GM12878 (cell line): ENCODE results near the gene GTPBP1. TPM values are rescaled to one million over a fixed set of nuclear protein-coding genes. Genes with fewer than 3 reads are reported as not detected.

Experiments used
- ATAC-seq: fragments of 200-7000 bp; cut with Tn5 transposase; 3 replicates; pipeline ENCODE4 v1.9.1; 2020; ENCODE audit warnings: mild to moderate bottlenecking, moderate library complexity
- BruUV-seq: library from RNA; stranded (reverse); fragments of 400-500 nt; replicated peaks from 2 replicates; lab custom pipeline; 2021; lab: Mats Ljungman, UMichigan
- CTCF ChIA-PET: fragments of 300-600 bp; sonication (Branson Sonifier 250); formaldehyde crosslinking; extraction: SDS; loops from one replicate; lab custom pipeline; 2021; ENCODE audit warnings: inconsistent platforms; lab: Yijun Ruan, JAX
- POLR2A ChIA-PET: fragments of 350-600 bp; formaldehyde crosslinking; extraction: SDS; loops from one replicate; lab custom pipeline; 2021; ENCODE audit warnings: inconsistent platforms; lab: Charles Lee
- RAD21 ChIA-PET: fragments of 300-600 bp; sonication (Branson Sonifier 250); formaldehyde crosslinking; loops from one replicate; lab custom pipeline; 2023; ENCODE audit warnings: antibody characterized with exemption; ENCODE audit not compliant: unreplicated experiment; lab: Charles Lee
- SMC1A ChIA-PET: fragments of 300-600 bp; sonication (Branson Sonifier 250); formaldehyde crosslinking; loops from one replicate; lab custom pipeline; 2023; ENCODE audit not compliant: unreplicated experiment, uncharacterized antibody; lab: Charles Lee
- DNase-seq: peaks from one replicate; pipeline ENCODE4 v3.0.0-alpha.2; 2011; ENCODE audit warnings: low read depth, low spot score
- FAIRE-seq: peaks from 3 replicates; lab custom pipeline; 2011; peaks lifted over from hg19 to GRCh38; lab: Jason Lieb, UNC
- H2AFZ ChIP-seq: 2 replicates; pipeline ENCODE4 v1.6.0; 2011; ENCODE audit warnings: low read depth, low read length, control low read depth; ENCODE audit not compliant: control insufficient read depth
- H3K27ac ChIP-seq: 2 replicates; pipeline ENCODE4 v1.5.1; 2011; ENCODE audit warnings: control low read depth; ENCODE audit not compliant: control insufficient read depth, insufficient read depth
- H3K27me3 ChIP-seq, 2 experiments: replicated peaks in 1 of 2; 2 replicates each; pipeline versions ENCODE4 v1.6.0 to v1.6.1; 2011; ENCODE audit warnings: low read length in 1 of 2; ENCODE audit not compliant: control insufficient read depth in 2 of 2, insufficient read depth in 2 of 2
- H3K36me3 ChIP-seq, 2 experiments: 2 replicates each; pipeline ENCODE4 v1.5.1; 2011; ENCODE audit warnings: low read length in 1 of 2; ENCODE audit not compliant: control insufficient read depth in 2 of 2, insufficient read depth in 2 of 2
- H3K4me1 ChIP-seq: 2 replicates; pipeline ENCODE4 v1.6.1; 2011; ENCODE audit warnings: mild to moderate bottlenecking, low read length, moderate library complexity, mixed read lengths; ENCODE audit not compliant: control insufficient read depth, insufficient read depth
- H3K4me2 ChIP-seq: 2 replicates; pipeline ENCODE4 v1.6.0; 2011; ENCODE audit warnings: control low read depth; ENCODE audit not compliant: control insufficient read depth, insufficient read depth
- H3K4me3 ChIP-seq: fragments of 200-600 bp; sonication (generic); 2 replicates; pipeline ENCODE4 v1.5.1; 2016
- H3K79me2 ChIP-seq: 2 replicates; pipeline ENCODE4 v1.6.0; 2011; ENCODE audit warnings: low read length; ENCODE audit not compliant: control insufficient read depth, insufficient read depth
- H3K9ac ChIP-seq: 2 replicates; pipeline ENCODE4 v1.8.0; 2011; ENCODE audit warnings: low read length, control low read depth, mixed read lengths; ENCODE audit not compliant: control insufficient read depth, insufficient read depth
- H3K9me3 ChIP-seq: replicated peaks from 3 replicates; pipeline ENCODE4 v1.5.1; 2011; ENCODE audit warnings: mild to moderate bottlenecking, low read length; ENCODE audit not compliant: control insufficient read depth, insufficient read depth
- H4K20me1 ChIP-seq: 2 replicates; pipeline ENCODE4 v1.6.0; 2011; ENCODE audit not compliant: control insufficient read depth, insufficient read depth
- BCLAF1 ChIP-seq: fragments of 450-650 bp; IDR thresholded peaks from 2 replicates; pipeline ENCODE4 v1.6.1; 2017; ENCODE audit warnings: antibody characterized with exemption, mild to moderate bottlenecking, moderate library complexity
- GATAD2B ChIP-seq: fragments of 450-650 bp; conservative IDR thresholded peaks from 2 replicates; pipeline ENCODE4 v1.6.1; 2017; ENCODE audit warnings: low read depth, mild to moderate bottlenecking, moderate library complexity
- IKZF2 ChIP-seq, 2 experiments: fragments of 450-650 bp; IDR thresholded peaks; 2 replicates each; pipeline ENCODE4 v1.6.1; 2017; ENCODE audit warnings: mild to moderate bottlenecking in 2 of 2, moderate library complexity in 2 of 2
- REST ChIP-seq: IDR thresholded peaks from 2 replicates; pipeline ENCODE4 v1.6.1; 2012; ENCODE audit warnings: mild to moderate bottlenecking, low read depth, low read length
- SUPT20H ChIP-seq: IDR thresholded peaks from 2 replicates; pipeline ENCODE4 v1.6.1; 2011; ENCODE audit warnings: low read depth, mild to moderate bottlenecking, low read length, moderate library complexity, borderline replicate concordance; ENCODE audit not compliant: control insufficient read depth
- TCF3 ChIP-seq: IDR thresholded peaks from 2 replicates; pipeline ENCODE4 v1.6.1; 2012; ENCODE audit warnings: low read depth, mild to moderate bottlenecking, low read length, borderline replicate concordance; ENCODE audit not compliant: insufficient read depth
- YBX1 ChIP-seq: fragments of 450-650 bp; IDR thresholded peaks from 2 replicates; pipeline ENCODE4 v1.6.1; 2016; ENCODE audit warnings: antibody characterized with exemption
- ZNF217 ChIP-seq: fragments of 450-650 bp; IDR thresholded peaks from 2 replicates; pipeline ENCODE4 v1.6.1; 2017; ENCODE audit warnings: antibody characterized with exemption, mild to moderate bottlenecking
- ZNF687 ChIP-seq: fragments of 450-650 bp; IDR thresholded peaks from 2 replicates; pipeline ENCODE4 v1.6.1; 2017; ENCODE audit warnings: mild to moderate bottlenecking, moderate library complexity
- ZSCAN29 ChIP-seq: fragments of 450-650 bp; IDR thresholded peaks from 2 replicates; pipeline ENCODE4 v1.6.1; 2017; ENCODE audit warnings: mild to moderate bottlenecking, moderate library complexity
- WGBS: methylation state at CpG from one replicate; pipeline ENCODE4 v1.1.6; 2016; ENCODE audit warnings: low lambda C conversion rate; ENCODE audit not compliant: insufficient replicate concordance, insufficient coverage; ENCODE audit errors: missing lambda C conversion rate; 5-methylcytosine and 5-hydroxymethylcytosine counted together
- in situ Hi-C: fragments of 300-500 bp; cut with MboI; formaldehyde crosslinking; loops from 9 replicates; pipeline ENCODE4 v1.14.3; 2018; ENCODE audit warnings: mixed read lengths
- intact Hi-C: fragments of 100-400 bp; cut with micrococcal nuclease; formaldehyde crosslinking; loops from one replicate; pipeline ENCODE4 v1.14.2; 2022; ENCODE audit not compliant: unreplicated experiment
- polyA plus RNA-seq, 11 experiments: library from polyadenylated mRNA; depleted of rRNA in 4 of 11; unstranded in 6 of 11; stranded (reverse) in 5 of 11; fragments of >200 nt; fragmentation: Nextera tagmentation in 4 of 11; fragmentation: Illumina TruSeq in 1 of 11; extraction: Ambion mirVana in 4 of 11; extraction: Trizol in 1 of 11; gene quantifications; 1 replicate in 1 of 11; 2 replicates in 10 of 11; pipeline versions ENCODE4 v1.2.1 to v1.2.3, GENCODE V29; 2011 to 2016; ENCODE audit warnings: inconsistent platforms in 2 of 11, missing spikeins in 2 of 11, low read depth in 1 of 11
- total RNA-seq, 4 experiments: library from RNA; depleted of rRNA in 3 of 4; stranded (reverse); fragments of >200 nt in 3 of 4; fragmentation: Illumina TruSeq in 1 of 4; extraction: Trizol in 1 of 4; gene quantifications; 2 replicates each; pipeline versions ENCODE4 v1.2.1 to v1.2.3, GENCODE V29; 2013 to 2021

The GTPBP1 gene
- total and polyA plus RNA-seq, 10 of the 15 experiments (the other 5 are each of a cell fraction or from before 2014, with no cell fraction given), result 0.89 to 63.1 (median 34.2) TPM

- no peak overlapping the region; the same call in 1 of the 2 replicates for H2AFZ ChIP-seq
- H3K4me1 ChIP-seq, result peaks cover 25% of the 10 kb centered on the region
- no peak for DNase-seq
- peak overlapping the region; percentile 89 for H3K9ac ChIP-seq
- no peak for FAIRE-seq
- ChIA-PET POLR2A (interaction anchor here (0.6 to 3.3 kb wide), 15 partner anchors 9 to 862 kb away, joined by 3 to 39 read pairs (median 5); partner anchors contain the start of genes ANKRD54, DNAL4 and TOMM22), SMC1A (interaction anchor here (0.7 to 5.5 kb wide), 9 partner anchors 10 to 167 kb away, joined by 3 to 54 read pairs (median 4); partner anchors contain the start of gene TOMM22), CTCF (interaction anchor here (1.8 to 3.1 kb wide), 5 partner anchors 8 to 164 kb away, joined by 5 to 17 read pairs (median 10); partner anchors contain the start of gene TOMM22), RAD21 (interaction anchor here (0.6 to 4.1 kb wide), 11 partner anchors 8 to 898 kb away, joined by 3 to 30 read pairs (median 4); partner anchors contain the start of genes GCAT and TOMM22)
- H4K20me1 ChIP-seq, result peaks cover 12% of the 10 kb centered on the region
- no peaks in the 10 kb centered on the region for H3K27me3 ChIP-seq
- peak overlapping the region; percentile 95 for H3K4me3 ChIP-seq
- H3K4me2 ChIP-seq, result peak overlapping the region; percentile 60
- ATAC-seq, result peak; percentile 3
- no TSS peak for BruUV-seq
- no peaks in the 10 kb centered on the region for H3K9me3 ChIP-seq
- peak overlapping the region; percentile 85 for H3K27ac ChIP-seq
- intact Hi-C loops, result loop anchor here (10.0 kb wide), 1 partner anchor 202 kb away; the partner anchor contains the start of gene DDX17
- in situ Hi-C loops, result no loop called here
- H3K79me2 ChIP-seq, result peaks cover 55% of the 10 kb centered on the region
- peaks cover 0 to 6% of the 10 kb centered on the region in 2 experiments; a peak in 3 of 4 replicates for H3K36me3 ChIP-seq
- 1% methylated on average over 55 of the region's 80 CpGs for WGBS
- TF ChIP-seq IKZF2 (IDR thresholded peaks at IDR 0.05) (0 out of 4 replicates have a peak, but pooled peaks of 1 of the 2 experiments have one; percentile 28), ZNF687 (peak; percentile 45), YBX1 (no peak), BCLAF1 (0 out of 2 replicates have a peak, but pooled peaks have one; percentile 56), REST (no peak), GATAD2B (peak; percentile 88), TCF3 (peak; percentile 38; the same call in 1 of the 2 replicates), ZNF217 (0 out of 2 replicates have a peak, but pooled peaks have one; percentile 26), ZSCAN29 (peak; percentile 64; the same call in 1 of the 2 replicates), SUPT20H (no peak)
These were observed 557 bp downstream of the GTPBP1 start for GRCh38 chr22:38706101-38706900.
